Uterus (tissue), 4 donors: ENCODE data around the gene ZDHHC12. TPM values are rescaled to one million over a fixed set of nuclear protein-coding genes. Genes with fewer than 3 reads are reported as not detected.

ENCODE experiments used
- DNase-seq, 2 donors: peaks; one replicate each; pipeline ENCODE4 v3.0.0-alpha.2; 2019 to 2020
- H3K27ac ChIP-seq, 2 donors: fragments of 200-600 bp; sonication (generic); 1 replicate in 1 of 2; 2 replicates in 1 of 2; pipeline ENCODE4 v1.5.1; 2016 to 2018
- H3K27me3 ChIP-seq, 2 donors: fragments of 200-600 bp; sonication (generic); one replicate each; pipeline ENCODE4 v1.5.1; 2018 to 2019; ENCODE audit warnings: control low read depth in 1 of 2
- H3K36me3 ChIP-seq, 2 donors: fragments of 200-600 bp; sonication (generic); one replicate each; pipeline ENCODE4 v1.5.1; 2019; ENCODE audit warnings: control low read depth in 1 of 2
- H3K4me1 ChIP-seq, 2 donors: fragments of 200-600 bp; sonication (generic); one replicate each; pipeline ENCODE4 v1.5.1; 2018 to 2019; ENCODE audit warnings: control low read depth in 1 of 2
- H3K4me3 ChIP-seq, 2 donors: fragments of 200-600 bp; sonication (generic); 1 replicate in 1 of 2; 2 replicates in 1 of 2; pipeline ENCODE4 v1.5.1; 2018 to 2019; ENCODE audit warnings: mild to moderate bottlenecking in 1 of 2
- H3K9me3 ChIP-seq, 2 donors: fragments of 200-600 bp; sonication (generic); one replicate each; pipeline ENCODE4 v1.5.1; 2019; ENCODE audit warnings: control low read depth in 1 of 2
- POLR2A ChIP-seq, 2 donors: fragments of 450-650 bp; IDR thresholded peaks; one replicate each; pipeline ENCODE4 v1.6.1; 2016; ENCODE audit warnings: antibody characterized with exemption in 2 of 2, mild to moderate bottlenecking in 1 of 2, moderate library complexity in 1 of 2
- intact Hi-C: fragments of 100-400 bp; cut with DNase I; formaldehyde crosslinking; loops from one replicate; pipeline ENCODE4 v1.15.1; 2023; ENCODE audit warnings: low total_unique reads
- total RNA-seq, 4 donors: library from RNA; depleted of rRNA in 3 of 4; stranded (reverse); fragments of >200 nt in 3 of 4; gene quantifications; one replicate each; pipeline versions ENCODE4 v1.1.0 to v1.2.4, GENCODE V29; 2014 to 2023
- TF ChIP-seq, protein P1 (sequence below), 4 experiments: fragments of 200-600 bp in 2 of 4; fragments of 450-650 bp in 2 of 4; sonication (generic) in 2 of 4; IDR thresholded peaks; one replicate each; pipeline ENCODE4 v1.5.1; 2016 to 2019; ENCODE audit warnings: antibody characterized with exemption in 4 of 4, mild to moderate bottlenecking in 2 of 4, moderate library complexity in 1 of 4
- donor health status: DM: yes; HTN: yes; CAD: no.

The ZDHHC12 gene
- total RNA-seq, 4 donors from 2014 or later: 0.59 to 11.7 (median 6.5) TPM

DNA sequence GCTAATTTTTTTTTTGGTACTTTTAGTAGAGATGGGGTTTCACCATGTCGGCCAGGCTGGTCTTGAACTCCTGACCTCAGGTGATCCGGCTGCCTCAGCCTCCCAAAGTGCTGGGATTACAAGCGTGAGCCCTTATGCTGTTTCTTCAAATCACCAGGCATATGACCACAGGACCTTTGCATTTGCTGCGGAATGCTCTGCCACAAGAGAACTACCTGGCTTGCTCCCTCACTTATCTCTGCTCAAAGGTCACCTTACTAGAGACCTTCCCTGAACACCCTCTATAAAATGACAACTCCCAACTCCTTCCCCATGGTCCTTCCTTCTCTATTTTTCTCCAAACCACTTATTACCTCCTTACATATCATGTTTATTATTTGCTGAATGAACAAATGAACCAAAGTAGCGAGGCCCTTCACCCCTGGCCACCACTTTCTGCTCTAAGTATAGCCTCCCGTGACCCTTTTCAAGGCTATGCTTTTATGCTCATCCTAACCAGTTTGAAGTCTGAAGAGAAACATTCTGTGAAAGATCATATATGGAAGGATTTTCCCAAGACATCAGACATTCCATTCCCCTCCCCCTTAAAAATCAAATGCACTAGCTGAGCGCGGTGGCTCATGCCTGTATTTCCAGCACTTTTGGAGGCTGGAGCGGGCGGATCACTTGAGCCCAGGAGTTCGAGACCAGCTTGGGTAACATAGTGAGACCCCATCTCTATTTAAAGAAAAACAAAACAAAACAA, 46.5 kb upstream of the ZDHHC12 start:
- Histone ChIP-seq H3K4me3 (peak overlapping the region; percentile 94 to 95), H3K4me1 (no peaks in the 10 kb centered on the region), H3K27ac (peak overlapping the region; percentile 90 to 91), H3K9me3 (no peaks in the 10 kb centered on the region), H3K27me3 (no peaks in the 10 kb centered on the region), H3K36me3 (no peaks in the 10 kb centered on the region)
- intact Hi-C loops: no loop called here
- no peak for TF ChIP-seq POLR2A (IDR thresholded peaks at IDR 0.05)
- TF ChIP-seq, protein P1, sequence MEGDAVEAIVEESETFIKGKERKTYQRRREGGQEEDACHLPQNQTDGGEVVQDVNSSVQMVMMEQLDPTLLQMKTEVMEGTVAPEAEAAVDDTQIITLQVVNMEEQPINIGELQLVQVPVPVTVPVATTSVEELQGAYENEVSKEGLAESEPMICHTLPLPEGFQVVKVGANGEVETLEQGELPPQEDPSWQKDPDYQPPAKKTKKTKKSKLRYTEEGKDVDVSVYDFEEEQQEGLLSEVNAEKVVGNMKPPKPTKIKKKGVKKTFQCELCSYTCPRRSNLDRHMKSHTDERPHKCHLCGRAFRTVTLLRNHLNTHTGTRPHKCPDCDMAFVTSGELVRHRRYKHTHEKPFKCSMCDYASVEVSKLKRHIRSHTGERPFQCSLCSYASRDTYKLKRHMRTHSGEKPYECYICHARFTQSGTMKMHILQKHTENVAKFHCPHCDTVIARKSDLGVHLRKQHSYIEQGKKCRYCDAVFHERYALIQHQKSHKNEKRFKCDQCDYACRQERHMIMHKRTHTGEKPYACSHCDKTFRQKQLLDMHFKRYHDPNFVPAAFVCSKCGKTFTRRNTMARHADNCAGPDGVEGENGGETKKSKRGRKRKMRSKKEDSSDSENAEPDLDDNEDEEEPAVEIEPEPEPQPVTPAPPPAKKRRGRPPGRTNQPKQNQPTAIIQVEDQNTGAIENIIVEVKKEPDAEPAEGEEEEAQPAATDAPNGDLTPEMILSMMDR (IDR thresholded peaks at IDR 0.05): no peak
- no peak for DNase-seq

DNA sequence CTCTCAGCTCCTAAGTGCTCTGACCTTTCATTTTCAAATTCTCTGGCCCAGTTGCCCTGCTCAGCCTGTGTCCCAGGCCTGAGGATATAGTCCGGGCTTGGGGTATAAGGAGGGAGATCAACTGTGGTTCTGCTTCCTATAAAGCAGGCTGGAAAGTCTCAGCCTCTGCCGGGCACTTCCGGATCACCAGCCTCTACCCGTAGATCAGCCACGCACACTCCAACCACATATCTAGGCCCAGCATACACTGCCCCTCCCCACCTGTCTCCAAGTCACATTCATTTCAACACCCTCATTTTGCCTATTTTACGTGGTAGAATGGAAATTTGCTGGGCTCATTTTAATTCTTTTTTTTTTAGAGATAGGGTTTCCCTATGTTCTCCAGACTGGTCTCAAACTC, 44.7 kb upstream of the ZDHHC12 start:
- TF ChIP-seq, protein P1 (IDR thresholded peaks at IDR 0.05): no peak
- TF ChIP-seq POLR2A (IDR thresholded peaks at IDR 0.05): no peak
- intact Hi-C loops: no loop called here
- no peak overlapping the region for H3K4me3 ChIP-seq

DNA sequence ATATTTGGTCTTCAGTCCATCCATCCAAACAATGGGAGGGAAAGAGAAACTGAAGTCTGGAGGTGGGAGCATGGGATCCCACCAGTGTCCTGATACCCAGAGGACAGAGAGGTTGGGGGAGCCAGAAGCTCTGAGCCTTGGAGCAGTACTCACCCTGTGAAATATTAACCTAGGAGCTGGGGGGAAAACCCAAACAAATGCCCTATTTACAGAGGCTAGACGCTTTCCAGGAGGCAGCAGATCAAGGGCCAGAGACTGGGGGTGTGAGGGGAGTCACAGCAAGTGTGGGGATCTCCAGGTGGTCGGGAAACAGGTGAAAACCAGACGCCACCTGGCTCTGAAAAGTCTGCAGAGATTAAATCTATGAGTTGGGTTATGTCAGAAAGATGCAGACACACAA, 41.6 kb upstream of the ZDHHC12 start:
- Histone ChIP-seq H3K4me1 (no peaks in the 10 kb centered on the region), H3K27me3 (no peaks in the 10 kb centered on the region), H3K4me3 (no peak overlapping the region), H3K36me3 (no peaks in the 10 kb centered on the region), H3K9me3 (no peaks in the 10 kb centered on the region), H3K27ac (no peak overlapping the region)
- TF ChIP-seq, protein P1 (IDR thresholded peaks at IDR 0.05): no peak
- TF ChIP-seq POLR2A (IDR thresholded peaks at IDR 0.05): no peak
- intact Hi-C loops: no loop called here
- DNase-seq: no peak

More for the DNA sequence above, 44.7 kb upstream of the ZDHHC12 start:
- H3K27me3 ChIP-seq: no peaks in the 10 kb centered on the region
- no peaks in the 10 kb centered on the region for H3K4me1 ChIP-seq
- H3K27ac ChIP-seq: no peak overlapping the region
- DNase-seq: no peak
- no peaks in the 10 kb centered on the region for H3K9me3 ChIP-seq
- H3K36me3 ChIP-seq: no peaks in the 10 kb centered on the region

DNA sequence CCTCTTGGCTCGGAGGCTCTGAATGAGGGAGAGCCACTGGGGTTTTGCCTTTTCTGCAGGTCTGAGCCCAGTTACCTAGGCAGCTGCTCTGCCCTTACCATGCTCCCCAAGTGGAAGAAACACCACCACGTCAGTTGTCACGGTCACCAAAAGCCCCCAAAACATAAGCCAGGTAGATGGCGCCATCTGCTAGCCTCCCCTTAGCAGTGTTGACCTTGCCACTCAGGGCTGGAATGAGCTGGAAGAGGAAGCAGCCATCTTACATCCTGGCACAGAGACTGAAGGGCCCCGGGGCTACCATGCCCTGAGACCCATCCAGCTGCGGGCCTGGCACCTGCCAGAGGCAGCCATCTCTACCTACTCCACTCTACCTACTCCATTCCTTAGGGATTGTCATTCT, 40.4 kb upstream of the ZDHHC12 start:
- H3K9me3 ChIP-seq: no peaks in the 10 kb centered on the region
- no peak for DNase-seq
- H3K4me1 ChIP-seq: no peaks in the 10 kb centered on the region
- no peak overlapping the region for H3K27ac ChIP-seq
- H3K4me3 ChIP-seq: no peak overlapping the region
- TF ChIP-seq, protein P1 (IDR thresholded peaks at IDR 0.05): no peak
- no peak for TF ChIP-seq POLR2A (IDR thresholded peaks at IDR 0.05)
- intact Hi-C loops: no loop called here
- H3K27me3 ChIP-seq: no peaks in the 10 kb centered on the region
- no peaks in the 10 kb centered on the region for H3K36me3 ChIP-seq

DNA sequence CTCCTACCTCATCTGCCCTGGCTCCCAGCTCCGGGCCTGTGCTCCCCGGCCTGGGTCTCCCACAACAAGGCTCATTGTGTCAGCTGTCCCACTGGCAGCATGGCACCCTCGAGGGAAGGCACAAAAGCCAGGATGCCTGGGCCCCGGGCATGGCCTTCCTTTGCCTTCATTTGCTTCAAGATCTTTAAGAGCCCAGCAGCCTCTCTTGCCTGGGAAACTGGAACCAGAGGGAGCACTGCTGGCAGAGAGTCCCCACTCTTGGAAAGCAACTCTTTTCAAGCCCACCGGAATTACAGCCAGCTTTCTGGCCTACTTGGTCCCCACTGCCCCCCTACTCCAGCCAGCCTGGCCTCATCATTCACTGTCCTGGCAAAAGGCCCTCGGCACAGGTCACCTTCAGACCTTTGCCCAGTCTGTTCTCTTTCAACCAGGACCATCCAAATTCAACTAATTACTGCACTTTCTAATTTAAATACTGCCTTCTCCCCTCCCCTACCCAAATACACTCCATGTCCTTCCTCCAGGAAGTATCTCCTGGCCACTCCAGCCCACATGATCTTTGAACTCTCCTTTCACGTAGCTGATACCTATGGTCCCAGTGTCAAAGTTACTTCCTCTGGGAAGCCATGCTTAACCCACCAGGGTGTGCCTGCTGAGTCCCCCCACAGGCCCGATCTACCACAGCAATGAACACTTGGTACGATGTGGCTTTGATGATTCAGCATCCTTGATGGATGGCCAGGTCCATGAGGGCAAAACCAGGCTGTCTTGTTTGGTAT, 38.9 kb upstream of the ZDHHC12 start:
- no peak overlapping the region for H3K4me3 ChIP-seq
- no peak for DNase-seq
- no peaks in the 10 kb centered on the region for H3K9me3 ChIP-seq
- H3K27ac ChIP-seq: no peak overlapping the region
- no peaks in the 10 kb centered on the region for H3K36me3 ChIP-seq
- intact Hi-C loops: no loop called here
- no peaks in the 10 kb centered on the region for H3K4me1 ChIP-seq
- TF ChIP-seq, protein P1 (IDR thresholded peaks at IDR 0.05): no peak
- TF ChIP-seq POLR2A (IDR thresholded peaks at IDR 0.05): no peak
- no peaks in the 10 kb centered on the region for H3K27me3 ChIP-seq
